HG03060 (cell line): Measurements from ENCODE around the gene ANKRD12.

Experiments used
- ATAC-seq: cut with Tn5 transposase; IDR thresholded peaks from one replicate; pipeline ENCODE4 v1.9.1; 2021; ENCODE audit warnings: low read depth, moderate number of reproducible peaks; ENCODE audit not compliant: unreplicated experiment

ANKRD12 gene

DNA sequence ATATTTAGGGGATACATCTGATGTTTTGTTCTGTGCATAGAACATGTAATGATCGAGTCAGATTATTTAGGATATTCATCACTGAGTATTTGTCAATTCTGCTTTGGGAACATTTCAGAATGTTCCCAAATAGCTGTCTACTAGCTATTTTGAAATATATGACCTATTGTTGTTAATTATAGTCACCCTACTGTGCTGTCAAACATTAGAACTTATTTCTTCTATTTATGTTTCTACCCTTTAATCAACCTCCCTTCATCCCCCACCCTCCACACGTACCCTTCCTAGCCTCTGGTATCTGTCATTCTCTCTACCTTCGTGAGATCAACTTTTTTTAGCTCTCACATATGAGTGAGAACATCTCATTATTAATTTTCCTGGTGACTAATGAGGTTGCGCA is 40.9 kb downstream of the ANKRD12 start:
- no peak for ATAC-seq

DNA sequence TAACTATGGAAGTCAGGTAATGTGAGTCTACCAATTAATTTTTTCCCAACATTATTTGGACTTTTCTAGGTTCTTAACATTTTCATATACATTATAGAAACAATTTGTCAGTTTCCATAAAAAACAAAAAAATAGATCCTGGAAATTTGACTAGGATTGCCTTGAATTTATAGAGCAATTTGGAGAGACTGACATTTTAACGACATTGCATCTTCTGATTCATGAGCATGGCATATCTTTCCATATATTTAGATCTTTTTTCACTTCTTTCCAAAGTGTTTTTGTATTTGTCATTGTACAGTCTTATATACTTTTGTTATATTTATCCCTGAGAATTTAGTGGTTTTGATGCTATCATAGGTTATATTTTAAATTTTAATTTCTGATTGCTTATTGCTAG is 42.0 kb downstream of the ANKRD12 start:
- no peak for ATAC-seq

DNA sequence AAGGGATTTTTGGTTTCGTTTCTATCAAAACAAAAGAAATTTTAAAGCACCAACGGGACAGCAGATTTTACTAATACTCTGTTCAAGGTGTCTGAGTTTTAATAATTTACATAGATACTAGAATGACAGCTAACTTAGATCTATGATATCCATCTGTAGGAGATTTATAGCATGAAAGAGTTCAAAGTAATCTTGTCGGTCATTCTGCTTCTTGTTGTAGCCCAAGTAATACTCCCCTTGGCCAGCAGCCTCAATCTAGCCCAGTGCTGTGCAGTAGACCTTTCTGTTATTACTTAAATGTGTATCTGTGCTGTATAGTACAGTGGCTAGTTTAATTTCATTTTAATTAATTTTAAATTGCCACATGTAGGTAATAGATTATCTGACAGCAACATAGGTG is 44.7 kb downstream of the ANKRD12 start:
- ATAC-seq = no peak

DNA sequence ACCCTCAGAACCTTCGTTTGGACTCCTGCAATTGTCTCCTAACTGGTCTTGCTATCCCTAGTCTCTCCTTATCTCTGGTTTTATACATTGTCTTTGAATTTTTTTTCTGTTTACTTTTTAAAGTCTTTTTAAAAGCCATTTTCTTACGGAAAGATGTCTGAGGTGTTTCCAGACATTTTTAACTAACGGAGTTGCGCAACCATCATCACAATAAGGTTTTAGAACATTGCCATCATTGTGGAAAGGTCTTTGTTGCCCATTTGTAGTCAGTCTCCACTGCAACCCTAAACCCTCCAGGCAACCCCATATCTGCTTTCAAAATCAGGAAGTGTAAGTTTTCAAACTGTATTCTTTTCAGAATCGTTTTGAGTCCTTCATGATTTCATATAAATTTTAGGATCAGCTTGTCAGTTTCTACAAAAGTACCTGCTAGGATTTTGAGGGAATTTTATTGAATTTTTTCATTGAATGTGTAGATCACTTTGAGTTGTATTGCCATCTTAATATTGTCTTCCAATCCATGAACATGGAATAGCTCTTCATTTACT is 46.3 kb downstream of the ANKRD12 start:
- ATAC-seq = no peak

DNA sequence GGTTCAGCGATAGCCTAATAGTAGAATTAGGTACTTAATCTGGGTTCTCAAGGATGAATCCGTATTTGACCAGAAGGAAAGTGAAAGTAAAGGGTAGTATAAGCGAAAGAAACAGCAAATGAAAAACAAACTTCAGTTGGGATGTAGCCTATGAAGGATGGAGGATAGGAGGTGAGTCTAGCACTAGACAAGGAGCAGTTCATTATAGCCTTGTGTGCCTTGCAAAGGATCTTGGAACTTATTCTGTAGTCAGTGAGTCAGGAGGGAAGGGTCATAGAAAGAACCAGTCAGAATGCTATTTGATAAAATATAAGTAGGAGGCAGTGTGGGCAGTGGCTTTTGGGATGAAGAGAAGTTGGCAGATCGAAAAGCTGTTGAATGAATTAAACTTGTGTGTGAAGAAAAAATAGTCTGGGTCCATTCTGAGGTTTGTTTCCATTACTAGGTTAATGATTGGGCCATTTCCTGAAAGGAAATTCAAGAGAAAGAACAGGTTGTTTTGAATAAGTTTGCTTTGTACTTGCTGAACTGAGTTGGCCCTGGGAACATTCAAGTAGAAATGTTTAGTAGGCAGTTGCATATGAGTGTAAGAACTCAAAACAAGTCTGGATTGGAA is 48.5 kb downstream of the ANKRD12 start:
- no peak for ATAC-seq

DNA sequence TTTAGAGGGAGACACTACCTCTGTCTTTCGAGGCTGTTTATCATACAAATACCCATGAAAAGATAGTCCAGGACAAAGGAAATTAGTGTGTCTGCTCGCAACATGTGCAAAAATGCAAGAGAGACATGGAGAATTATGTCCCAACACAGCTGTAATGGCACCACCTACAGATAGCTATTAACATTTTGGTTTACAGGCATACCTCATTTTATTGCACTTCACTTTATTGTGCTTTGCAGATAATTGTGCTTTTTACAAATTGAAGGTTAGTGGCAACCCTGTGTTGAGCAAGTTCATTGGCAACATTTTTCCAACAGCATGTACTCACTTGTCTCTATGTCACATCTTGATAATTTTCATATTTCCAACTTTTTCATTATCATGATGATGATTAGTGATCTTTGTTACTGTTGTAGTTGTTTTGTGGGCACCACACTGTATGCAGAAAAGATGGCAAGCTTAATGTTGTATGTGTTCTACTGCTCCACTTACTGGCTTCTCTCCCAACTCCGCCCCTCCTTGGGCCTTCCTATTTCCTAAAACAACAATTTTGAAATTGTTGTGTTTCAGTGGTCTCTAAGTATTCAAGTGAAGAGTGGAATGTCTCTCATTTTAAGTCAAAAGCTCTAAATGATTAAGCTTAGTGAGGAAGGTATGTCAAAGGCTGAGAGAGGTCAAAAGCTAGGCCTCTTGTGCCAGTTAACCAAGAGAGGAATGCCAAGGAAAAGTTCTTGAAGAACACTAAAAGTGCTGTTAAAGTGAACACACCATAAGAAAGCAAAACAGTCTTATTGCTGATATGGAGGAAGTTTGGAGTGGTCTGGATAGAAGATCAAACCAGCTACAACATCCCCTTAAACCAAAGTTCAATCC is 52.0 kb downstream of the ANKRD12 start:
- no peak for ATAC-seq

DNA sequence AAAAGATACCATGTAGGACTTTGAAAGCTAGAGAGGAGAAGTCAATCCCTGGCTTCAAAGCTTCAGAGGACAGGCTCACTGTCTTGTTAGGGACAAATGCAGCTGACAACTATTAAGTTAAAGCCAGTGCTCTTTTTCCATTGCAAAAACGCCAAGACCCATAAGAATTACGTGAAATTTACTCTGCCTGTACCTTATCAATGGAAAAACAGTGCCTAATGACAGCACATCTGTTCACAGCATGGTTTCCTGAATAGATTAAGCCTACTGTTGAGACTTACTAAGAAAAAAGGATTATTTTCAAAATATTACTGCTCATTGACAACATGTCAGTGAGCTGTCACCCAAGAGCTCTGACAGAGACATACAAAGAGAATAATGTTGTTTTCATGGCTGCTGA is 52.9 kb downstream of the ANKRD12 start:
- no peak for ATAC-seq

DNA sequence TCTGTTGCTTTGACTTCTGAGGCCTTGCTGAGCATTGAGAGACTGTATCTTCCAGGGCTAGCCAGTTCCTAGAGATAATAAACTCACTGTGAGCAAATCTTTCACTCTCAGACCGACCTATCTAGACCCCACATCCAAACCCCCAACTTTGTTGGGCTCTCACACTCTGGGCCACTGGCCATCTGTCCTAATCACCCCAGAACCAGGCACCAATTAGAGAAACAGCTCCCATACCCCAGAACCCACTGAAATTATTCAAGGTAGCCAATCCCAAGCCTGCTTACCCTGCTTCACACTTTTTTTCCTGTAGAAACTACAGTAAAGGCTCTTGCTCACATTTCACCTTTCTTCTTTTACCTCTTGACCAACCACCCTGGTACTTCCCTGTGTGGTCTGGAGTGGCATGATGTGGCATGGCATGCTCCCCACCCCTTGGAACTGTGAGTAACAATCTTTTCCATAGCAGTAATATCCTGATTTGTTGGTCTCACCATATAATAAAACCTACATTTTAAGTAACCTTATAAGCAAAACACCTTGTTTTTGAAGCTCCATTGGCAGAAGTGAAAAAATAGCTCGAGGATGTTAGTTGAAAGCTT is 55.2 kb downstream of the ANKRD12 start:
- ATAC-seq = no peak

DNA sequence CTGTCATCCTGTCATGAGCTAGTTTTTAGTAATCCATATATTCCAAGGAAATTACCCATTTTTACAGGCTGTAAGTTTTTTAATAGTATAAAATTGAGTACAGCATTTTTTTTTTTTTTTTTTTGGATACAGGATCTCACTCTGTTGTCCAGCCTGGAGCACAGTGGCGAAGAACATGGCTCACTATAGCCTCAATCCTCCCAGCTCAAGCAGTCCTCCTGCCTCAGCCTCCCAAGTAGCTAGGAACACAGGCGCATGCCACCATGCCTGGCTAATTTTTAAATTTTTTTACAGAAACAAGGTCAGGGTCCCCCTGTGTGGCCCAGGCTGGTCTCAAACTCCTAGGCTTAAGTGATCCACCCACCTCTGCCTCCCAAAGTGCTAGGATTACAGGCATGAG is 56.5 kb downstream of the ANKRD12 start:
- no peak for ATAC-seq

DNA sequence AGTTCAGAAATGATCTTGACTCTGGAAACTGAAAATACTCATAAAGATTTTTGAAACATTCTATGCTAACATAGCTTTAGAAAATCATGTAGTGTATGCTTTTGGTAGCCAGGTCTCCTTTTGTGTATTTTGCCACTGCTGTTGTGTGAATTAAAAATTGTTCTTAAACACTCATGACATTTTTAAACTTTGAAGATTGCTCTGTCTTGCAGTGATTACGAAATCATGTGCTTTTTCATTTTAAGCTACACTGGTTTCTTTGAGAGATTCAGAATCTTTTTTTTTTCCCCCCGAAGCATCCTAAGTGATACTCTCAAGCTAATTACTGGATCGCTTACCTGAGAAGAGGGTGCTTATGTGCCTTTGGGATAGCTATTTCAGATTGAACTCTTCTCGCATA is 60.0 kb downstream of the ANKRD12 start:
- no peak for ATAC-seq

DNA sequence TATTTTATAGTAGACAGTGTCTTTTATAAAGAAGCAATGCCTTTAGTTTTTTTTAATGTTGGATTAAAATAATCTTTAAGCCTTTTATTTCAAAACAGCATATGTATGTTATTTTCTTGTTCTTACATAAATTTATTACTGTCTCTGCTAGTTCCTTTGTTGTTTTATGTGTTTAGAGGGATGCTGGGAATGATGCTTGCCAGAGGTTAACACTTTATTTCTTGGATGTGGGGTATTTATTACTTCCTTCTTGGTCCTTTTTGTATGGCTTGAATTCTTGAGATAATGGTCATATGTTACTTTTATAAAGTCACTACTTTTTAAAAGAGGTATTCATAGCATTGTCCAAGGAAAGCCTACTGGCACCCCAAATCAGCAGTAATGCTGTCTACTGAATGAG is 63.1 kb downstream of the ANKRD12 start:
- ATAC-seq = no peak

DNA sequence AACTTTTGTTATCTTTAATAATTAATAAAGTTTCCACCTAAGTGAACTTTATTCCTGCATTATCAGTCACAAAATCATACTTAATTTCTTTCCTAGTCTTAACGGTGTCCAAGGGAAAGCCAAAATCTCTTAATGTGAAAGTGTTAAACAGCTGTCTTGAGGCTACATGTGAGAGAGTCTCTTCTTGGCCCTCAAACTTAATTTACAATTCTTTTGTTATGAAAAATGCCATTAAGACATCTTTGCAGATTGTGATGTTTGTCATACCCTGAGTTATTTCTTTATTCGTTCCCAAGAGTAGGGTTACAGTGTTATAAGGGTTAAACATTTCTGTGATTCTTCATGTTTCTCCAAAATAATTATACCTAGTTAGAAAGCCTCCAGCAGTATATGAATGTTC is 64.6 kb downstream of the ANKRD12 start:
- no peak for ATAC-seq

DNA sequence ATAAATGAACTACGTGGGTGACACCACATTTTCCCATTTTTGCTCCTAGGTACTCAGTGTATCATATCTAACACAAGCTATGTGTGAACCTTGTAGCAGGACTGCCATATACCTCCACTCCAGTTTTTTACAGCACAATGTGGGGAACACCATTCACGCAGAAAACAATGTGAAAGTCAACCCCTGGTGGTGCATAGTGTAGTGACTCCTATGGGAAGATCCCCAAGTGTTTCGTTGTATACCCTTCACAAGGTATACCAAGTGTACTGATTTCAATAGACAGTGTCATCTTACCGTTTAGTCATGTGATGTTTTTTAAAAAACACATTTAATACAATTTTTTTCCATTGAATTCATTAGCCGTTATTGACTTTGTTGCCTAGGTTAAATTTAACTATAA is 68.1 kb downstream of the ANKRD12 start:
- ATAC-seq = no peak

DNA sequence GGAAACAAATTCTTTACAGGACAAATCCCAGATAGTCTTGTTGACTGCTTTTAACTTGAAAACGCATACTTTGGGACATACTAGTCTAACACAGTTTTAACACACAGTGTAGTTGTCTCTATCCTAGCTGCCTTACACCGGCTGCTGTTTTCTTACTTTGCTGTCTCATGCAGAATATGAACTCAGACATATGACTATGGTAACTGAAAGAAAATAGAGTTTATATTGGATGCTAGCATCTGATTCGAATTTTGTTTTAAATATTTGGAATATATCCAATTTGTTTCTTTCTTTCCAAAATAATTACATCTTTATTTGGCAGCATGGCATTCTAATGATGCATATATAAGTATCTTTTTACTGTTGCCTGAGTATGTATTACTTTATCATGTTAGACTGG is 69.8 kb downstream of the ANKRD12 start:
- ATAC-seq = no peak

DNA sequence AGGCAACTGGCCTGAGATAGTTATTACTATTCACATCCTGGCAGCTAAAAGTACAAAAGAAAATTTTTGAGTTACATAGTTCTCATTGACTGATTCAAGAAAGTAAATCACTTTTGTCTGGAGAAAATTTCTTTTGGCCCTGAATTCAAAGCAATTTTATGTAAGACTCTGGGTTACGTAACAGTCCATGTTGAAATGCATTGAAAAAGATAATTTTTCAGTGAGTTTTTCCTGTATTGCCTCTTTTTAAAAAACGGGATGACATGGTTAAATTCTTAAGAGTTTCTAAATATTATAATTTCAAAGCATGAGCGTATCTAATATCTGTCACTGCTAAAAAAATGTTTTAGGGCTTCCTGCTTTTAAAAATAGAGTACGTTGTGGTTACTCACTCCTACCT is 72.7 kb downstream of the ANKRD12 start:
- ATAC-seq = no peak

DNA sequence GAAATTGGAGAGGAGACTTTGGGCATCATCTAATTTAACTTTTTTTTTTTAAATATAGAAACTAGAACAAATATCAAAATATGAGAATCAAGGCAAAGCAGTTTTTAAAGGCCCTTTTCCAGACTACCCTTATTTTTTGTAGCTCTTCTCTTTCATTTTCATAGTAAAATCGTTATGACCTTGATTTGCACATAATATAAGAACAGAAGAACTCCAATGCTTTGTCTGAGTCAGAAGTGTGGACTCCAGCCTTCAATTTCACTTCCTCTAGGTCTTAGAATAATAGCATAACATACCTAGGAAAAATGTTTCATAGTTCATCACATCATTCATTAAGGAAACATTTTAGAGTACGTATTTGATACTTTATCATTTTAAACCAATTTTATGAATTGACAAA is 74.4 kb downstream of the ANKRD12 start:
- ATAC-seq = no peak

DNA sequence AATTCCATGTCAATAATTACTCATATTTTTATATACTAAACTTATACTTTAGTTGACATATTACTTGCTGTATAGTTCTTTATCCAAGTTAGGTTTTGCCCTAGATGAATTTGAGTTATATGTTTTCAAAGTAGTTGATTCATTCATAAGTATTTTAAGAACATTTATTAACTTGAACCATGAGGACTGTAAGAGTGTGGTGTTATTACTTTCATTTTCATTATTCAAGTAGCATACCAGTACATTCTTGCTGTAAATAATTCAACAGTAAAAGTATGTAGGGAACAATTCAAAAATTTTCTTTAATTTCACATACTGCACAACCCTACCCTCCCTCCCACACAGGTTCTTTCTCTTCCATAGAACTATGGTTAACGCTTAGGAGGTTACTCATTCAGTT is 75.4 kb downstream of the ANKRD12 start:
- no peak for ATAC-seq

DNA sequence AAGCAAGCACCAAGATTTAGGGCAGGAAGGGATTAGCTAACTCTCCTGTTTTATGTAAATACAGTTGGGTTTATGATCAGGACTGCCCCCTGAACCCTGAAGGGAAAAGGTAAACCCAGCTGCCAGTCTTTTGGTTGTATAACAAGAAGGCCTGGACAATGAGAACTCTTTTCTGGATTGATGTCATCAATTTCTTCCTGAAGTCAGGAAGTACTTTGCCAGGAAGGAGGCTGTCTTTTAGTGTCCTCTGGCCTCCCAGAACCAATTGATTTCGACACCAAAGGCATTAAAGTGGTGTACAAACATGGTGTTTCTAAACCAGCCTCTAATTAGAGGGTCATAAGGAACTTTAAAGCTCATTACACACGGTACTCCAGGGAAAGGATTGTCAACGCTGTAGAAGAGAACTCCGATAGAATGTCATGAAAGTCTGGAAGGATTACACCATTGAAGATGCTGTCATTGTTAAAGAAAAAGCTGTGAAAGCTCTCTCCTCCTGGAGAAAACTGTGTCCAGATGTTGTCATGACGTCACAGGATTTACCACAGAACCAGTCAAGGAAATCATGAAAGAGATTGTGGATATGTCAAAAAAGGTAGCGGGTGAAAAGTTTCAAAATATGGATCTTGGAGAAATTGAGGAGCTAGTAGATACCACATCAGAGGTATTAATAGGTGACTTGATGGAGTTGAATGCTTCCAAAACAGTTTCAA is 78.8 kb downstream of the ANKRD12 start:
- ATAC-seq = no peak

DNA sequence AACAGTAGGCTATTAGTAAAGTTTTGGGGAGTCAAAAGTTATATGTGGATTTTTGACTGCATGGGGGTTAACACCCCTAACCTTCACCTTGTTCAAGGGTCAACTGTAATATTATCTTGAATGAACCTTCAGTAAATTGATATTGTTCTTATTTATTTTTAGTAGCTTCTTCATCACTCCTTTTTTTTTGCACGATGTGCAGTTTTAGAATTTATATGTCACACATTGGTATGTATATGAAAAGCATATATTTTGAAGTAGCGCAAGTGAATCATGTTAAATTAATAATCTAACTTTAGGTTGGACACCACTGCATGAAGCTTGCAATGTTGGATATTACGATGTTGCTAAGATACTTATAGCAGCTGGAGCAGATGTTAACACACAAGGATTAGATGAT is 79.9 kb downstream of the ANKRD12 start:
- ATAC-seq = no peak

DNA sequence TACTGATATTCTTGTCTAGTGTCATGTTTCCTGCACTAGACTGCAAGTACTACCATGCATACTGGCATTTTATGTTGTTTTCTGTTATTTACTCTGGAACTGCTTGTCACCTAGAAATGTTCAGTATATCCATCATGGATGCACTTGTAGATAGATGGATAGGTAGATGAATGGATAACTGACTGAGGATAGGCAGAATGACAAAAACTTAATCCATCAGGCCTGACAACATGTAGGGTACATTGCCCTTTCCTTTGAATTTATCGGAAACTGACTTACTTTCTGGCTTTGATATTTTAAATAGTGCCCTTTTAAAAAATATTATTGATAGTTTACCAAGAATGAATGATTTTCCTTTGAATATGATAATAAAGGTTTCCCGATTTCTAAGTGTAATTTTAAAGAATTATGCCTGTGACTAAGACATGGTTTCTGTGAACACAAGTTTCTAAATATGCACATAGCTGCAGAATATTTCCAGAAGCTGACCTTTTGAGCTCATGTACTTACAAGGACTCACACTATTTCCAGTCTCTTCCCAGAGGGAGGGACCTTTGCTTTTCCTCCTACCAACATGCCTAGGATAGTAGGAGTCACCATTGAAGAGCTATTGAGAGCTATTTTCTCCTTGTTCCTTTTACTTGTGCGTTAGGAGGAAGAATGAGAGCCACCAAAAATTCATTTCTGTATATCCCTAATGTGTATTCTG is 81.3 kb downstream of the ANKRD12 start:
- no peak for ATAC-seq
